ENCODE measurements around the gene FURIN.

- TF ChIP-seq EZH2phosphoT487 (IDR thresholded peaks at IDR 0.05; ENCODE audit: borderline replicate concordance, low read length) (no peak), CTCF (IDR thresholded peaks at IDR 0.05; ENCODE audit: low read depth, low read length, poor library complexity, severe bottlenecking) (no peak)
These were observed 38.8 kb downstream of the FURIN start for GRCh38 chr15:90907051-90907660.

Data from DOHH2 (cell line).